ENCODE data around the gene TSPYL2.

TSPYL2 gene

DNA sequence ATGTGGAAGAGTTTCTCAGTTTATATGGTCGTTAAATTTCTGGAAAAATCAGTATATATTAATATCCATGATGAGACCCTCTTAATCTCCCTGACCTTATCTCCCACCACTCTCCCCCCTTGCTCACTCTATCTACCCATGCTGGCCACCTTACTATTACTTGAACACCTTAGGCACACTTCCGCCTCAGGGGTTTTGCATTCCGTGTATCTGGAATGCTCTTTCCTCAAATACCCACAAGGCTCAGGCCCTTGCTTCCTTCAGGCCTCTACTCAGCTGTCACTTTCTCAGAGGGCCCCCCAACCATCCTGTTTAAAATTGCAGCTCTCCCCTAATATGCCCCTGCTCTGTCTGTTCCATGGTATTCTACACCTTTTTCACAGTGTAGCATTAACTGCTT, 13.6 kb downstream of the TSPYL2 start (continued):
- TF ChIP-seq PPARA (CRISPR knock-in tag; IDR thresholded peaks at IDR 0.05; ENCODE audit: borderline replicate concordance) = no peak
- TF ChIP-seq, protein P1, sequence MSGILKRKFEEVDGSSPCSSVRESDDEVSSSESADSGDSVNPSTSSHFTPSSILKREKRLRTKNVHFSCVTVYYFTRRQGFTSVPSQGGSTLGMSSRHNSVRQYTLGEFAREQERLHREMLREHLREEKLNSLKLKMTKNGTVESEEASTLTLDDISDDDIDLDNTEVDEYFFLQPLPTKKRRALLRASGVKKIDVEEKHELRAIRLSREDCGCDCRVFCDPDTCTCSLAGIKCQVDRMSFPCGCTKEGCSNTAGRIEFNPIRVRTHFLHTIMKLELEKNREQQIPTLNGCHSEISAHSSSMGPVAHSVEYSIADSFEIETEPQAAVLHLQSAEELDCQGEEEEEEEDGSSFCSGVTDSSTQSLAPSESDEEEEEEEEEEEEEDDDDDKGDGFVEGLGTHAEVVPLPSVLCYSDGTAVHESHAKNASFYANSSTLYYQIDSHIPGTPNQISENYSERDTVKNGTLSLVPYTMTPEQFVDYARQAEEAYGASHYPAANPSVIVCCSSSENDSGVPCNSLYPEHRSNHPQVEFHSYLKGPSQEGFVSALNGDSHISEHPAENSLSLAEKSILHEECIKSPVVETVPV (CRISPR knock-in tag; IDR thresholded peaks at IDR 0.05) = no peak
- no peak for TF ChIP-seq RARB (CRISPR knock-in tag; IDR thresholded peaks at IDR 0.05)
- no peak for TF ChIP-seq OSR1 (CRISPR knock-in tag; IDR thresholded peaks at IDR 0.05)
- no peak for TF ChIP-seq SNAI2 (CRISPR knock-in tag; IDR thresholded peaks at IDR 0.05)

DNA sequence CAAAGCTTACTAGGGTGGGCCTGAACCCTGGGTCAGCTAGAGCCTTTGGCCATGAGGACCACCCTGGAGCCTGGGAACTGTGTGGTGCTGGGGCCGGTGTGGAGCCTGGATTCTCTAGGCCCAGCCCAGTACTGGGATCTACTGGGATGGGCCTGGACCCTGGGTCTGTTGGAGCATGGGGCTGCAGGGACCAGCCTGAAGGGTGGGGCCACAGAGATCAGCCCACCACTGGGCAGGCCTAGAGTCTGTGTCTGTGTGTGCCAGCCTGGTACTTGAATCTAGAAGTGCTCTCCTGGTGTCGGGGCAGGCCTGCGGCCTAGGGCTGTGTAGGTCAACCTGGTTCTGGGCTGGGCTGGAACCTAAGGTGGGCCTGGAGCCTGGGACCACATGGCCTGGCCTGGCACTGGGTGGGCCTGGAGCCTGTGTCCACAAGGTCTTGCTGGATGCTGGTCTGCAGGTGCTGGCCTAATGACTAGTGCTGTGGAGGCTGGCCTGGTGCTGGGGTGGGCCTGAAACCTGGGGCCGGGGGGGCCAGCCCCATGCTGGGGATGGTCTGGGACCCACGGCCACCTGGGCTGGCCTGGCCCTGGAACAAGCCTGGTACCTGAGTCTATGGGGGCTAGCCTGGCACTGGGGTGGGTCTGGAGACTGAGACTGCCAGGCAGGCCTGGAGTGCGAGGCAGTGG, 32.8 kb downstream of the TSPYL2 start:
- ATAC-seq = no peak
- TF ChIP-seq SNAI2 (CRISPR knock-in tag; IDR thresholded peaks at IDR 0.05) (no peak), CSDC2 (CRISPR knock-in tag; IDR thresholded peaks at IDR 0.05) (no peak), ARNTL (CRISPR knock-in tag; IDR thresholded peaks at IDR 0.05; ENCODE audit: borderline replicate concordance, low read depth) (no peak), TOX (CRISPR knock-in tag; IDR thresholded peaks at IDR 0.05; ENCODE audit: borderline replicate concordance) (no peak), ZFP3 (CRISPR knock-in tag; IDR thresholded peaks at IDR 0.05) (no peak)
- TF ChIP-seq, protein P2, sequence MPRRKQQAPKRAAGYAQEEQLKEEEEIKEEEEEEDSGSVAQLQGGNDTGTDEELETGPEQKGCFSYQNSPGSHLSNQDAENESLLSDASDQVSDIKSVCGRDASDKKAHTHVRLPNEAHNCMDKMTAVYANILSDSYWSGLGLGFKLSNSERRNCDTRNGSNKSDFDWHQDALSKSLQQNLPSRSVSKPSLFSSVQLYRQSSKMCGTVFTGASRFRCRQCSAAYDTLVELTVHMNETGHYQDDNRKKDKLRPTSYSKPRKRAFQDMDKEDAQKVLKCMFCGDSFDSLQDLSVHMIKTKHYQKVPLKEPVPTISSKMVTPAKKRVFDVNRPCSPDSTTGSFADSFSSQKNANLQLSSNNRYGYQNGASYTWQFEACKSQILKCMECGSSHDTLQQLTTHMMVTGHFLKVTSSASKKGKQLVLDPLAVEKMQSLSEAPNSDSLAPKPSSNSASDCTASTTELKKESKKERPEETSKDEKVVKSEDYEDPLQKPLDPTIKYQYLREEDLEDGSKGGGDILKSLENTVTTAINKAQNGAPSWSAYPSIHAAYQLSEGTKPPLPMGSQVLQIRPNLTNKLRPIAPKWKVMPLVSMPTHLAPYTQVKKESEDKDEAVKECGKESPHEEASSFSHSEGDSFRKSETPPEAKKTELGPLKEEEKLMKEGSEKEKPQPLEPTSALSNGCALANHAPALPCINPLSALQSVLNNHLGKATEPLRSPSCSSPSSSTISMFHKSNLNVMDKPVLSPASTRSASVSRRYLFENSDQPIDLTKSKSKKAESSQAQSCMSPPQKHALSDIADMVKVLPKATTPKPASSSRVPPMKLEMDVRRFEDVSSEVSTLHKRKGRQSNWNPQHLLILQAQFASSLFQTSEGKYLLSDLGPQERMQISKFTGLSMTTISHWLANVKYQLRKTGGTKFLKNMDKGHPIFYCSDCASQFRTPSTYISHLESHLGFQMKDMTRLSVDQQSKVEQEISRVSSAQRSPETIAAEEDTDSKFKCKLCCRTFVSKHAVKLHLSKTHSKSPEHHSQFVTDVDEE (CRISPR knock-in tag; IDR thresholded peaks at IDR 0.05) = no peak

DNA sequence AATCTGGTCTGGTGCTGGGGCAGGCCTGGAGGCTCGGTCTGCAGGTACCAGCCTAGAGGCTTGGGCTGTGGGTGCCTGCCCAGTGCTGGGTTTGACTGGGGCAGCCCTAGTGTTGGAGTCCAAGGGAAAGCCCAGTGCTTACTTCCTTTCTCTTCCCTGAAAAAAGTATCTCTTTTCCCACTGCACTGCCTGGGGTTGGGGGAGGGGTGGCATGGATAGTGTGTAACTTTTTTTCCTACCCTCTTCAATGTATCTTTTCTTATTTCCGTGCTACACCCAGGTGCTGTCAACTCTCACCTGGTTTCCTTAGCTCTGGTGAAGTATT, 33.3 kb downstream of the TSPYL2 start:
- TF ChIP-seq ESRRG (CRISPR knock-in tag; IDR thresholded peaks at IDR 0.05) (no peak), ZNF565 (CRISPR knock-in tag; conservative IDR thresholded peaks at IDR 0.05; ENCODE audit: low read depth) (no peak), SNAI2 (CRISPR knock-in tag; IDR thresholded peaks at IDR 0.05) (no peak), CSDC2 (CRISPR knock-in tag; IDR thresholded peaks at IDR 0.05) (no peak), ZNF8 (CRISPR knock-in tag; IDR thresholded peaks at IDR 0.05) (no peak), ARNTL (CRISPR knock-in tag; IDR thresholded peaks at IDR 0.05; ENCODE audit: borderline replicate concordance, low read depth) (no peak), PPARA (CRISPR knock-in tag; IDR thresholded peaks at IDR 0.05; ENCODE audit: borderline replicate concordance) (no peak)
- TF ChIP-seq, protein P3, sequence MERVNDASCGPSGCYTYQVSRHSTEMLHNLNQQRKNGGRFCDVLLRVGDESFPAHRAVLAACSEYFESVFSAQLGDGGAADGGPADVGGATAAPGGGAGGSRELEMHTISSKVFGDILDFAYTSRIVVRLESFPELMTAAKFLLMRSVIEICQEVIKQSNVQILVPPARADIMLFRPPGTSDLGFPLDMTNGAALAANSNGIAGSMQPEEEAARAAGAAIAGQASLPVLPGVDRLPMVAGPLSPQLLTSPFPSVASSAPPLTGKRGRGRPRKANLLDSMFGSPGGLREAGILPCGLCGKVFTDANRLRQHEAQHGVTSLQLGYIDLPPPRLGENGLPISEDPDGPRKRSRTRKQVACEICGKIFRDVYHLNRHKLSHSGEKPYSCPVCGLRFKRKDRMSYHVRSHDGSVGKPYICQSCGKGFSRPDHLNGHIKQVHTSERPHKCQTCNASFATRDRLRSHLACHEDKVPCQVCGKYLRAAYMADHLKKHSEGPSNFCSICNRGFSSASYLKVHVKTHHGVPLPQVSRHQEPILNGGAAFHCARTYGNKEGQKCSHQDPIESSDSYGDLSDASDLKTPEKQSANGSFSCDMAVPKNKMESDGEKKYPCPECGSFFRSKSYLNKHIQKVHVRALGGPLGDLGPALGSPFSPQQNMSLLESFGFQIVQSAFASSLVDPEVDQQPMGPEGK (CRISPR knock-in tag; IDR thresholded peaks at IDR 0.05; ENCODE audit: borderline replicate concordance) = no peak
- ATAC-seq = peak; percentile 18; the same call in 1 of the 3 replicates

DNA sequence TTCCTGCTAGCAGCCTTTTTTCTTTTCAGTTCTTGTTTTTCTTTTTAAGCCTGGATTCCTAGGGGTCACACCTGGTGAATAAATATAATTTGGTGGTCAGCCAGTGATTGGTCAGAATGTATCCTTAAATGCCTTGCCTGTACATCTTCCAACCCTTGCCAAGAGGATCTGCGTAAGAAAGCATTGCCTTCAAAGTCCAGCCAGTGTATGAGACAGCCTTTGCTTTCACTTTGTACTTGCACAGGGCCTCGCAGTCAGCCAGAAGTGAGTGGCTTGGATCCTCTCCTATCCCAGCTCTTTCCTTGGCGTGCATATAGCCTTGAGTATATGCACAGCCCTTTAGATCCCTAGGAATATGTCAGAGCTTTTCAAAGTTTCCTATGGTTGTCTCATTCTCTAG, 33.9 kb downstream of the TSPYL2 start:
- peak; percentile 76 for ATAC-seq
- no peak for TF ChIP-seq OSR1 (CRISPR knock-in tag; IDR thresholded peaks at IDR 0.05)
- no peak for TF ChIP-seq ZC3H10 (CRISPR knock-in tag; IDR thresholded peaks at IDR 0.05)
- TF ChIP-seq ARNTL (CRISPR knock-in tag; IDR thresholded peaks at IDR 0.05; ENCODE audit: borderline replicate concordance, low read depth) = no peak
- TF ChIP-seq, protein P4, sequence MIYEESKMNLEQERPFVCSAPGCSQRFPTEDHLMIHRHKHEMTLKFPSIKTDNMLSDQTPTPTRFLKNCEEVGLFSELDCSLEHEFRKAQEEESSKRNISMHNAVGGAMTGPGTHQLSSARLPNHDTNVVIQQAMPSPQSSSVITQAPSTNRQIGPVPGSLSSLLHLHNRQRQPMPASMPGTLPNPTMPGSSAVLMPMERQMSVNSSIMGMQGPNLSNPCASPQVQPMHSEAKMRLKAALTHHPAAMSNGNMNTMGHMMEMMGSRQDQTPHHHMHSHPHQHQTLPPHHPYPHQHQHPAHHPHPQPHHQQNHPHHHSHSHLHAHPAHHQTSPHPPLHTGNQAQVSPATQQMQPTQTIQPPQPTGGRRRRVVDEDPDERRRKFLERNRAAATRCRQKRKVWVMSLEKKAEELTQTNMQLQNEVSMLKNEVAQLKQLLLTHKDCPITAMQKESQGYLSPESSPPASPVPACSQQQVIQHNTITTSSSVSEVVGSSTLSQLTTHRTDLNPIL (CRISPR knock-in tag; IDR thresholded peaks at IDR 0.05; ENCODE audit: low read depth) = no peak
- no peak for TF ChIP-seq ZFP30 (CRISPR knock-in tag; IDR thresholded peaks at IDR 0.05)
- TF ChIP-seq GLIS3 (CRISPR knock-in tag; IDR thresholded peaks at IDR 0.05) = no peak
- TF ChIP-seq ZNF565 (CRISPR knock-in tag; conservative IDR thresholded peaks at IDR 0.05; ENCODE audit: low read depth) = no peak
- TF ChIP-seq ZNF8 (CRISPR knock-in tag; IDR thresholded peaks at IDR 0.05) = no peak
- TF ChIP-seq, protein P2 (CRISPR knock-in tag; IDR thresholded peaks at IDR 0.05) = no peak
- TF ChIP-seq, protein P3 (CRISPR knock-in tag; IDR thresholded peaks at IDR 0.05; ENCODE audit: borderline replicate concordance) = no peak
- no peak for TF ChIP-seq RARB (CRISPR knock-in tag; IDR thresholded peaks at IDR 0.05)
- TF ChIP-seq BACH2 (CRISPR knock-in tag; IDR thresholded peaks at IDR 0.05; ENCODE audit: borderline replicate concordance) = no peak
- TF ChIP-seq ISL1 (CRISPR knock-in tag; IDR thresholded peaks at IDR 0.05) = no peak
- no peak for TF ChIP-seq ESRRG (CRISPR knock-in tag; IDR thresholded peaks at IDR 0.05)
- TF ChIP-seq, protein P5, sequence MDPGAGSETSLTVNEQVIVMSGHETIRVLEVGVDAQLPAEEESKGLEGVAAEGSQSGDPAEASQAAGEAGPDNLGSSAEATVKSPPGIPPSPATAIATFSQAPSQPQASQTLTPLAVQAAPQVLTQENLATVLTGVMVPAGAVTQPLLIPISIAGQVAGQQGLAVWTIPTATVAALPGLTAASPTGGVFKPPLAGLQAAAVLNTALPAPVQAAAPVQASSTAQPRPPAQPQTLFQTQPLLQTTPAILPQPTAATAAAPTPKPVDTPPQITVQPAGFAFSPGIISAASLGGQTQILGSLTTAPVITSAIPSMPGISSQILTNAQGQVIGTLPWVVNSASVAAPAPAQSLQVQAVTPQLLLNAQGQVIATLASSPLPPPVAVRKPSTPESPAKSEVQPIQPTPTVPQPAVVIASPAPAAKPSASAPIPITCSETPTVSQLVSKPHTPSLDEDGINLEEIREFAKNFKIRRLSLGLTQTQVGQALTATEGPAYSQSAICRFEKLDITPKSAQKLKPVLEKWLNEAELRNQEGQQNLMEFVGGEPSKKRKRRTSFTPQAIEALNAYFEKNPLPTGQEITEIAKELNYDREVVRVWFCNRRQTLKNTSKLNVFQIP (CRISPR knock-in tag; IDR thresholded peaks at IDR 0.05; ENCODE audit: borderline replicate concordance, low read depth) = no peak
- TF ChIP-seq SNAI2 (CRISPR knock-in tag; IDR thresholded peaks at IDR 0.05) = no peak

All from SK-N-SH treated with all-trans-retinoic acid at 6 μM for 48 hours (cell line).